HG03060 (cell line): ENCODE measurements around the gene UTP14C.
"Not testable (repeated sequence)": the region's sequence is repeated elsewhere in the genome, so short reads cannot be mapped to it uniquely, and the experiment has no call there.

ENCODE experiments used
- ATAC-seq: cut with Tn5 transposase; IDR thresholded peaks from one replicate; pipeline ENCODE4 v1.9.1; 2021; ENCODE audit warnings: low read depth, moderate number of reproducible peaks; ENCODE audit not compliant: unreplicated experiment

The UTP14C gene, protein sequence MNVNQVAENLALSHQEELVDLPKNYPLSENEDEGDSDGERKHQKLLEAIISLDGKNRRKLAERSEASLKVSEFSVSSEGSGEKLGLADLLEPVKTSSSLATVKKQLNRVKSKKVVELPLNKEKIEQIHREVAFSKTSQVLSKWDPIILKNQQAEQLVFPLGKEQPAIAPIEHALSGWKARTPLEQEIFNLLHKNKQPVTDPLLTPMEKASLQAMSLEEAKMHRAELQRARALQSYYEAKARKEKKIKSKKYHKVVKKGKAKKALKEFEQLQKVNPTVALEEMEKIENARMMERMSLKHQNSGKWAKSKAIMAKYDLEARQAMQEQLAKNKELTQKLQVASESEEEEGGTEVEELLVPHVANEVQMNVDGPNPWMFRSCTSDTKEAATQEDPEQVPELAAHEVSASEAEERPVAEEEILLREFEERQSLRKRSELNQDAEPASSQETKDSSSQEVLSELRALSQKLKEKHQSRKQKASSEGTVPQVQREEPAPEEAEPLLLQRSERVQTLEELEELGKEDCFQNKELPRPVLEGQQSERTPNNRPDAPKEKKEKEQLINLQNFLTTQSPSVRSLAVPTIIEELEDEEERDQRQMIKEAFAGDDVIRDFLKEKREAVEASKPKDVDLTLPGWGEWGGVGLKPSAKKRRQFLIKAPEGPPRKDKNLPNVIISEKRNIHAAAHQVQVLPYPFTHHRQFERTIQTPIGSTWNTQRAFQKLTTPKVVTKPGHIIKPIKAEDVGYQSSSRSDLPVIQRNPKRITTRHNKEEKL

DNA sequence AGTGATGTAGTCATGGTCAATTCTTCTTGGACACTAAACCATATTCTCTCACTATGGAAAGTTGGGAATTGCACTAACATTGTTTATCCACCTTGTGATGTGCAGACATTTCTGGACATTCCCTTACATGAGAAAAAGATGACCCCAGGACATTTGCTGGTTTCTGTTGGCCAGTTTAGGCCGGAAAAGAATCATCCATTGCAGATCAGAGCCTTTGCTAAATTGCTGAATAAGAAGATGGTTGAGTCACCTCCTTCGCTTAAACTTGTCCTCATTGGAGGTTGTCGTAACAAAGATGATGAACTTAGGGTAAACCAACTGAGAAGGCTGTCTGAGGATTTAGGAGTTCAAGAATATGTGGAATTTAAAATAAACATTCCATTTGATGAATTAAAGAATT lies at the start of gene UTP14C:
Gene UTP14C, plus strand, starts transcription at position 211 of the 400 bp plus-strand sequence. CDS start 4,114 bp downstream, outside the sequence.
- ATAC-seq = no peak

DNA sequence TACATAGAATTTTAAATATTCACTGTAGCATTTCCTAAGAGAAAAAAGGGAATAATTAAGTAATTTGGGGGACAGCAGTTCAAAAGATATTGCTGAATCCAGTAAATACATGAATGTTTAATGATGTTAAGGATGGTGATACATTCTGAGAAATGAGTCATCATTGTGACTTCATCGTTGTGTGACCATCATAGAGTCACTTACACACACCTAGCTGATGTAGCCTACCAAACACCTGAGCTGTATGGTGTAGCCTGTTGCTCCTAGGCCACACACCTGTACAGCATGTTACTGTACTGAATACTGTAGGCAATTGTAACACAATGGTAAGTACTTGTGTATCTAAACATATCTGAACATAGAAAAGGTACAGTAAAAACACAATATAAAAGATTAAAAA lies 48.1 kb upstream of the UTP14C start:
- ATAC-seq = no peak

DNA sequence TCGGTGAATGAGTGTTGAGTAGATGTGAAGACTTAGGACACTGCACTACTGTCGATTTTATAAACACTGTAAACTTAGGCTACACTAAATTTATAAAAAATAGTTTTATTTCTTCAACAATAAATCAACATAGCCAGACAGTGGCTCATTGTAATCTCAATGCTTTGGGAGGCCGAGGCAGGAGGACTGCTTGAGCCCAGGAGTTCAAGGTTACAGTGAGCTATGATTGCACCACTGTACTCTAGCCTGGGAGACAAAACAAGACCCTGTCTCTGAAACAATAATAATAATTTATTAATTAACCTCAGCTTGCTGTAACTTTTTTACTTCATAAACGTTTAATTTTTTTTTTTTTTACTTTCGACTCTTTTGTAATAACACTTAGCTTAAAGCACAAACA lies 47.6 kb upstream of the UTP14C start:
- no peak for ATAC-seq

DNA sequence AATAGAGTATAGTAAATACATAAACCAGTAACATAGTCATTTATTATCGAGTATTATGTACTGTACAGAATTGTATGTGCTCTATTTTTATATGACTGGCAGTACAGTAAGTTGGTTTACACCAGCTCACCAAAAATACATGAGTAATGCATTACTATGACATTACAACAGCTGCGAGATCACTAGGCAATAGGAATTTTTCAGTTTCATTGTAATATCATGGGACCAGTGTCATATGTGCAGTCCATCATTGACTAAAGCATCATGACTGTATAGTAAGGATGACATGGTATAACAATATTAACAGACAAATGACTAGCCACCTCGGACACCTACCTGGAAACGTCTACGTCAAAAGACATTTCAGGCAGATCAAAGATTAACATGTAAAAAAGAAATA lies 46.9 kb upstream of the UTP14C start:
- no peak for ATAC-seq

DNA sequence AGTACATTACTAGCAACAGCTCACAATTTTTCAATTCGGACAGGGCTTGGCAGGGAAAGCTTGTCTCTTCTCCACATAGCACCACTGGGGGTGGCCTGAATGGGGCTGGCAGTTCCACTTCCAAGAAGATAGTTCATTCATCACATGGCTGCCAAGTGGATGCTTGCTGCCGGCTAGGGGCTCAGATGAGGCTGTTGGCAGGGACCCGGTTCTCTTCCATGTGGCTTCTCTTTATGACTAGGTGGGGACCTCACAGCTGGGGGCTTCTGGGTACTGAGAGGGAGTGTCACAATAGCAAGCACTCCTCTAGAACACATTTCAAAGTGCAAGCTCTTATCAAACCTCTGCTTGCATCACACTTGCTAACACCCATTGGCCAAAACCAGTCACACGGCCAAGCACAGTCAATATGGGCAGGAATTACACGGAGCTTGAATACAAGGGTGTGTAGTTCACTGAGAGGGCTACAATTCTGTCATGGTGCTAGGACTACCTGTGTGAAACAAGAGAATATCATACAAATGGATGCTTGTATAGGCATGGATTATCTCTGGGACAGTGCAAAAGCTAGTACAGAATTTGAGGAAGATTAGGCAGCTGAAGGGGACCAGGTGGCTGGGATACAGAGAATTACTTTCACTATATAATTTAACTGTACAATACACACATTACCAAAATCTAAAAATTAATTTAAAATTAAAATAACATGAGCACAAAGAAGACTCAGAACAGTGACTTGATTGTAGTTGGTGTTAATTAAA lies 45.5 kb upstream of the UTP14C start:
- ATAC-seq = no peak

DNA sequence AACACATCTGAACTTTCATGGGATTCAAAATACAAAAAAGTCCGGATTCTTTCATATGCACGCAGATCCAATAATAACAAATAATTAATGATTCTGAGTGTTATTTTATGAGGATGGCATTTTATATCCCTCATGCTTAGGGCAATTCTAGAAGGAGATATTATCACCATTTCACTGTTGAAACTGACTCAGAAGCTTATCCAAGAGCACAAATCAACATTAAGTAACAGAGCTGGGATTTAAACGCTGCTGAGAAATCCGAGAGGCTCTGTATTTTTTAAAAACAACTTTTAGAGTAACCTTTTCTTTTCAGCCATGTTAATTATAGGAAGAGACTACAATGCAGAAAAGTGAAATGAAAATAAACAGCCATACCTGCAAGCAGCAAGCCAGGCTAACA lies 43.6 kb upstream of the UTP14C start:
- ATAC-seq = no peak

DNA sequence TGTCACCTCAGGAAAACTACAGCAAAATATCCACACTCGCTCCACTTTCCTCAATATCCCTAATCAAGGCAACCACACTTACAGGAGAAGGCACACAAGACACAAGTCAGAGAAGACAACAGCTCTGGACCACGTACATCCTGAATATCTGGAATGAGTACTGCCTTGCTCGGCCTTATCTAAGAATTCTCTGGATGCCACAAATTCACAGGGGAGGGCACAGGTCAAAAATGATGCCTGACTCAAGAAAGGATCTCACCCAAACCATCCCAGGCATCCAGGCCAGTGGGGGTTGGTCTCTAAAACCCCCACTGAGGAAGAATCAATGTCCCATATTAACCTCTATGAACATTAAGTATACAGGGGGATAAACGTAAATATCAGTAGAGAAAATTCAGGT lies 43.1 kb upstream of the UTP14C start:
- ATAC-seq = no peak

DNA sequence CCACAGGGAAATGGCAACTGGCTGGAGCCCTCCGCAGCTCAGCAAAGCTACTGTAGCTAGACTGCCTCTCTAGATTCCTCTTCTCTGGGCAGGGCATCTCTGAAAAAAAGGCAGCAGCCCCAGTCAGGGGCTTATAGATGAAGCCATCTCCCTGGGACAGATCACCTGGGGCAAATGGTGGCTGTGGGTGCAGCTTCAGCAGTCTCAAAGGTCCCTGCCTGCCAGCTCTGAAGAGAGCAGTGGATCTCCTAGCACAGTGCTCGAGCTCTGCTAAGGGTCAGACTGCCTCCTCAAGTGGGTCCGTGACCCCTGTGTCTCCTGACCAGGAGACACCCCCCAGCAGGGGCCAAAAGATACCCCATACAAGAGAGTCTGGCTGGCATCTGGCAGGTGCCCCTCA lies 41.2 kb upstream of the UTP14C start:
- ATAC-seq = not testable (repeated sequence)

DNA sequence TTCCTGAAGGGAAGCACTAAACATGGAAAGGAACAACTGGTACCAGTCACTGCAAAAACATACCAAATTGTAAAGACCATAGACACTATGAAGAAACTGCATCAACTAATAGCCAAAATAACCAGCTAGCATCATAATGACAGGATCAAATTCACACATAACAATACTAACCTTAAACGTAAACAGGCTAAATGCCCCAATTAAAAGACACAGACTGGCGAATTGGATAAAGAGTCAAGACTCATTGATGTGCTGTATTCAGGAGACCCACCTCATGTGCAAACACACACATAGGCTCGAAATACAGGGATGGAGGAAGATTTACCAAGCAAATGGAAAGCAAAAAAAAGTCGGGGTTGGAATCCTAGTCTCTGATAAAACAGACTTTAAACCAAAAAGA lies 39.6 kb upstream of the UTP14C start:
- not testable (repeated sequence) for ATAC-seq

DNA sequence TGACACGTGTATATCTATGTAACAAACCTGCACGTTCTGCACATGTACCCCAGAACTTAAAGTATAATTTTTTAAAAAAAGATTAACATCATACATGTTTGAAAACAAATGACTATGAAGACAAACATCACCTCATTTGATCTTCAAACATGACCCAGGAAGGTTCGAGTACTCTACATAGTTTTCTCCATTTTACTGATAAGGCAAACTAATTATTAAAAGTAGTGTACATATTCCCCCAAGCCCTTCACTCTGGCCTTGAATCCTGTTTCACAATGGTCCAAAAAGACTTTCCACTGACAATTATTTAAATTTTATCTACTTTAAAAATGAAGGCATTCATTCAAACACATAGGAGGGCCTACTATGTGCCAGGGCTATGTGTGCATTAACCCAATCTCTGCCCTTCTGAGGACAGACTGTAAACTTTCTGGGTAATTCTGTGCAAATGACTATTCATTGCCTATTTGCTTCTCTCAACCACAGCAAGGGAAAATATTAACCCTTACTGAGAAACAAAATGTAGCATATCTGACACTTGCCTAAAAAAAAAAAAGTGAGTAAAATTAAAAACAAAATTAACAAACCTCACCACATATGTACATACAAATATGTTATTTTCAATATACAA lies 35.4 kb upstream of the UTP14C start:
- ATAC-seq = no peak

DNA sequence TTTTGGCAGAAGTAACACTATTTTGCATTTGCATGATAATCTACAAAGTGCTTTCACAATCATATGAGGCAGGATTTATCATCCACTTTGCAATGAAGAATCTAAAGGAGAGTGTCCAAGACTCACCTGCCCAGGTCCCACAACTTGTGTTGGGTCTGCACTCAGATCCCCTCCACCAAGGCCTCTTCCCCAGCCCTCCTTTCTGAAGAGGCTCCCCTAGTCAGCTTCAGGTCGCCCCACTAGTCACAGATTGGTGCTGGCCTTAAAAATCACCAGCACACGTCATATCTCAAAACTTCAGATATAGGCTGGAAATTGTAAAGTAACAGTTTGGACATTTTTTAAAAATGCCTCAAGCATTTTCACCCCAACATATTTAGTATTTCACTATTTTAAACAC lies 30.8 kb upstream of the UTP14C start:
- ATAC-seq = no peak

DNA sequence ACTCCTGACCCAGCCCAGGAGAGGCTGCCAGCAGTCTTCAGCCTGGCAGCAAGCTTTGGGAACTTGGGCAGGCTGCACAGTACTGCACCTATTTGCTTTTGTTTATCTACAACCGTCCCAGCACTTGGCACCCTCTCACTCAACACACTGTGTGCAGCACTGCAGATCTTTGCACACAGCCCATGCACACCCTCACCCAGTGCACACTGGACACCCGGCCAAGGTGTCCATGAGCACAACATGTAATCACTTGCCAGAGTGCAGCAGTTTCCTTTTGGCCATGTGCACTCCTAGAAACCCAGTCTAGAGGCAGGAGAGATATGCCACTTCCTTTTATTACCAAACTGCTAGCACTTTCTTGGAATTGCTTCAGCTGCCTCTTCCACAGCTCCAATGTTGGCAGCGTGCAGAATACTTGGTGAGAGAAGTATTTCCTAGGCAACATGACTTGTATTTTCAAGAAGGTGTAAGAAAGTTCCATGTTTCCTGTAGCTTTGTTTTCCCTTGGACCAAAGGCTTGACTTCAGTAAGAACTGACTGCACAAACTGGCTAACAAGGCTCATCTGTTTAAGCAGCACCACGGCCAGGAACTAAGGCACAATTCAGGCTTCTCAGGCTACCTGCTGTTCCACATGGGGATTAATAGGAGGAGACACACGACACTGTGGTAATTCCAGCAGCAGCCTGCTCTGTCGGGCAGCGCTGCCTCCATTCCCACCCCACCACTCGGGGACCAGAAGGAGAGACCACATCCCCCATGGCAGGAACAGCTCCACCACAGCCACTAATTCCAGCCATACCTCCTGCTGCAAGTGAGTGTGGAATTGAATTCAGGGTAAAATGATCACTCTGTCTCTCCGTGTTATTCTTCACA lies 28.6 kb upstream of the UTP14C start:
- ATAC-seq = no peak

DNA sequence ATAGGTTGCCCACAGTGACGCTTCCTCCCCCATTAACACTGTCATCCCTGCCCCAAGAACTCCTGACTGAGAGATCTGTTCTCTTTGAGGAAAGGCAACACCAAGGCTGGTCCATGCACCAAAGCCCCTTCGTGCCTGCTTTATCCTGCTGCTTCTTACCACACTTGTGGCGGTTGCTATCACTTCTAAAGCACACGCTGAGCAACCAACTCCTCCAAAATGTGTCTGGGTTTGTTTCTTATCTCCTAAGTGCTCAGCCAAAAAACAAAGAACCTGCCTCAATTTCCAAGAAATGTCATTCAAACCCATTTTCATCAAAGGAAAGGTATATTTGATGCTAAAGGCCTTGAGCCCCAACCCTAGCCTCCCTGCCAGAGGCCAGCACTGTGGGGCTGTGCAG lies 27.9 kb upstream of the UTP14C start:
- no peak for ATAC-seq

DNA sequence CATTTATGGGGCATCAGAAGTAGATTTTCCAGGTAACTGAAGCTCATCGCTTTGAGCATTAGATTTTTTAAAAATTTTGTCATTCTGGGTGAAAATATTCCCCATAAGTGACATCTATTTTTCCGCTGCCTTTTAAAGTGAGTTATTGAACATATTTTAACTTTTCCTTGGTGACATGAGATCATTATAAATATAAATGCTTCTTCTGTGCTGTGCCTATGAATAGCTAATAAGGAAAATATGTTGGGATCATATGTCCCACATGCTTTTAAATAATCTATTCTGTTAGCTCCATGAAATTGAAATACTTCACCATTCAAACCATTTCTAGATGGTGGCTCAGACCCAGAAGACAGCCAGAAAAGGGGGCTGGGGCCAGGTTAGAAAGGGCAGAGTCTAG lies 27.3 kb upstream of the UTP14C start:
- ATAC-seq = no peak

DNA sequence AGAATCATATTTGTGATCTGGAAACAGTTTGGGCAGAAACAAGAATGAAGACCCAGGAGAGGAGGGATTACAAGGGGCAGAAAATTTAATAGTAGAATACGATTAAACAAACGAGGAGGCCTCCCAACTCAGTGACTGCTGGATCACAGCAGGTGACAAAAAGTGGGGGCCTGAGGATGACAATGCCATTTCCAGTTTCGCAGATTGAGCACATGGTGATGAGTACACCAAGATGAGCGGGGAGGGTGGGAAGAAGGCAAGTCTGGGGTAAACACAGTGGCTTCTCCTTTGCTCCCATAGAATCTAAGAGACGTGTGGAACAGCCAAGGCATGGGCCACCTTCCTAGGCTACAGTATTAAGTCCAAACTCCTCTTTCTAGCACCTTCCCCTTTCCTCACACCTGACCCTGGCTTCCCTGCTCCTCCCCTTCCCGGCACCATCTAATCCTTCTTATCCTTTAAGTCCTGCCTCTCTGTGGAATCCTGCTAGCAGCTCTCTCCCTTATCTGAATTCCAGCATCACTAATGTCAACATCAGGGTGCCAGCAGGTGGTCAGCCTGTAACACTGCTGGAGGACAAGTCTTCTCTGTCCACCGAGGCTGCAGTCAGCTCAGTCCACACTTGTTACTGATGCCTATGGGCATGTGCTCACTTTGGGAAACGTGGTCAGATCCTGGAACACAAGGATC lies 26.7 kb upstream of the UTP14C start:
- no peak for ATAC-seq

DNA sequence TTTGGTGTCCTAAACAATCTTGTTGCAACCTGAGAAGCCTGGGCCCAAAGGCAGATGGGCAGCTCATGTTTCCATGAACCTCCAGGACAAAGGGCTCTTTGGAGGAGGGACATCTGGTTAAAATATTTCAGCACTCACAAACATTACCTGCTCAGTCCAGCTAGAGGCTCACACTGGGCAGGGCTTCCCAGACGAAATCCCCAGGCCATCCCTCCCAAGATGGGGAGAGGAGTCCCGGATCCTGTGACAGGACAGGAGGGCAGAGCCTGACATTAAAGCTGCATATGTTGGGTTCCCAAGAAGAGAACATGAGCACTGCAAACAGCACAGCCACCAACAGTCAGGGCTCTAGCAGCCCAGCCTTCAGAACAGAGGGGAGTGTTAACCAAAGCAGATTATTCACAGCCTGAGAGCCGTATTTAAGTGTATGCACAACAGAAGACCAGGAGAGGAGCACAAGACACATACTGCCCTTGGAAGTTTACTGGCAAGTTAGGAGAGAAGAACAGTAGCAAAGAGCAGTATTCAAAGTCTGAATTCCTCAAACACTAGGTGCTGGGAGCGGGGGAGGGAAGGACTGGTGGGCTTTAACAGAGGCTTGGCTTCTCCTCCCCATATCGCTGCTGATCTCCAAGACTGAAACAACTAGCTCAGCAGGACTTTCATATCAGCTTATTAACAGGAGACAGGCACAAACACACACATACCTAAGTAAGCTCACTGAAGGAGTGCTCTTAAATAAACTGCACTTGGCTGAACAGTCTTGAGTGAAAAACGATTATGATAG lies 25.6 kb upstream of the UTP14C start:
- no peak for ATAC-seq

DNA sequence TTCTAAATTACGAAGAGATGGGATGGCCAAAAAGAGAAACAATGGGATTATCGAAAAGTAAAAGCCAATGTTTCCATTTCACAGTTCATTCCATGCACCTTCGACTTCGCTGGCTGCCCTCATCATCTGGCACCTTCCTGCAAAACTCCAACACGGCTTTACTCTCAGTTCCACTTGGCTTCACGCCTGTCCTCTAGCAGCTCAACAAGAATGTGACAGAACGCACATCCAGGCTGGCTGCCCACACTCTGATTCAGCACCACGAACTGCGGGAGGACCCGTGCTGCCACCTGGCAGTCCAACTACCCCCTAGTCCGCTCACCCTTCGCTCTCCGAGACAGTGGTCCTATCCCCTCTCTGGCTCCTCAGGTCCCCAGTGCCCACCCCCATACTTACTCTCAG lies 25.0 kb upstream of the UTP14C start:
- ATAC-seq = no peak

DNA sequence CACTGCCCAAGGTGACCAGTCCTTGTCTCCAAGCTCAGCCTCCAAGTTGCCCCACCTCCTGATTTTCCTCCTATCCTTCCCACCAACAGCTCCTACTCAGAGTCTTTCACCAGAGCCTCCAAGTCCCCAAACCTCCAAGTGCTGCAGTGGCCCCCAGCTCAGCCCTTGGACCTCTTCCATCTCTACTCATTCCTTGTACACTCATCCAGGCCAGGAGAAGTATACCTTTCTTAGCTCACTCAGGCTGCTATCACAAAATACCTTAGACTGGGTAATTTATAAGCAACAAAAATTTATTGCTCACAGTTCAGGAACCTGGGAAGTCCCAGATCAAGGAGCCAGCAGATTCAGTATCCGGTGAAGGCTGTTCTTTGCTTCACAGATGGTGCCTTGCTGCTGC lies 24.6 kb upstream of the UTP14C start:
- ATAC-seq = no peak
